ENCODE data around the gene MVB12B.

The MVB12B gene

GRCh38 chr9:126462617-126463016, 136.0 kb downstream of the MVB12B start:
- H3K27me3 Mint-ChIP-seq (ENCODE audit: low read depth) = peaks cover 3% of the 10 kb centered on the region
- H3K4me1 Mint-ChIP-seq = peaks cover 5% of the 10 kb centered on the region
- no peaks in the 10 kb centered on the region for H3K9me3 Mint-ChIP-seq
- peaks cover 13% of the 10 kb centered on the region for H3K36me3 Mint-ChIP-seq (ENCODE audit: low read depth)
- no peak overlapping the region for H3K27ac Mint-ChIP-seq
- no peak overlapping the region for H3K4me3 Mint-ChIP-seq
- TF ChIP-seq CTCF (IDR thresholded peaks at IDR 0.05; ENCODE audit: unreplicated experiment in 3 of 3) = no peak

- no peak overlapping the region for H3K4me3 Mint-ChIP-seq
- peaks cover 19% of the 10 kb centered on the region for H3K36me3 Mint-ChIP-seq (ENCODE audit: low read depth)
- TF ChIP-seq CTCF (IDR thresholded peaks at IDR 0.05; ENCODE audit: unreplicated experiment in 3 of 3) = no peak
- H3K27me3 Mint-ChIP-seq (ENCODE audit: low read depth) = peaks cover 3% of the 10 kb centered on the region
- peaks cover 5% of the 10 kb centered on the region for H3K4me1 Mint-ChIP-seq
- no peaks in the 10 kb centered on the region for H3K9me3 Mint-ChIP-seq
- H3K27ac Mint-ChIP-seq = no peak overlapping the region
Measured at GRCh38 chr9:126463426-126463825, 136.8 kb downstream of the MVB12B start.

DNA sequence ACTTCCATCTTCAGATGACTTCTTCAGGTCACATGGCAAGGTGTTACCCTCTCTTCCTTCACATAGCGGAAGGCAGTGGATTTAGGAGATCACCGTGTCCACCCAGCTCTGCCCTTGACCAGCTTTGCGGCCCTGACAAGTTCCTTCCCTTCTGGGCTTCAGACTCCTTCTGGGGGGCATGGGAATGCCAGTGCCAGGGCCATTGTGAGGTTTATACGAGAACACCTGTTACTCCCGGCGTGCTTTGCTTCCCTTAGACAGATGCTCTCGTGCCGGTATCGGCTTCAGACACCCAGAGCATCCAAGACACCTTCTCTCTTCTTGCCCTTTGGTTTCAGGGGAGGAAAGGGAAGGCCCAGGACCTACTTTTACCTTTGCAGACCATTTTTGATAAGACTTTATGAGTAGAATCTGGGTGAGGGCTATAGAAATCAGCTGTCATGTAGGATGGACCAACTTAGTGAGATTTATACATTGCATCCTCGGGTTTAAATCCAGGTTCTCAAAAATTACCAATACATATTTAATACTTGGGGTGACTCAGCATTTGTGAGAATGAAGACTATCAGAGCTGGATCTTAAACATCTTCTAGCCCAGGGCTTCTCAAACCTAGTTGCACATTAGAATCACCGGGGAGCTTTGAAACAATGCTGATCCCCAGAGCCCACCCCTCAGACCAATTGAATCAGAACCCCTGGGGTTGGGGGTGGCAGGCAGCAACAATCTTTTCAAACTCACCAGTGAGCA, 138.2 kb downstream of the MVB12B start:
- Mint-ChIP-seq H3K4me1 (peaks cover 5% of the 10 kb centered on the region), H3K9me3 (no peaks in the 10 kb centered on the region), H3K36me3 (ENCODE audit: low read depth) (peaks cover 23% of the 10 kb centered on the region), H3K27me3 (ENCODE audit: low read depth) (peaks cover 3% of the 10 kb centered on the region), H3K27ac (no peak overlapping the region), H3K4me3 (no peak overlapping the region)
- TF ChIP-seq CTCF (IDR thresholded peaks at IDR 0.05; ENCODE audit: unreplicated experiment in 3 of 3) = no peak

DNA sequence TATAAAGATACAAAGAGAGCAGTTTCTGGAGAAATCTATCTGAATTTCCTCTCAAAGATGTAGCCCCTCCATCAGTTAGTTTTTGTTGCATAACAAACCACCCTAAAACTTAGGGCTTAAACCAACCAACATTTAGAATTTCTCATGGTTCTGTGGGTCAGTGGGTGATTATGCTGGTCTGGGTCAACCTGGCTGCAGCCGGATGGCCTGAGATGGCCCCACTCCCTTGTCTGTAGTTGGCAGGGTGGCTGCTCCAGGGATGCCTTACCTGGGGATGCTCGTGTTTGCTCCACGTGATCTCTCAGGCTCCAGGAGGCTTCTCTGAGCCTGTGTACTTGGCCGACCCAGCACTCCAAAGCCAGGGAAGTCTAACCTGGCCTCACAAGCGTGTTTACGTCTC, 139.3 kb downstream of the MVB12B start:
- no peak overlapping the region for H3K4me3 Mint-ChIP-seq
- H3K36me3 Mint-ChIP-seq (ENCODE audit: low read depth) = peaks cover 23% of the 10 kb centered on the region
- H3K27me3 Mint-ChIP-seq (ENCODE audit: low read depth) = peaks cover 3% of the 10 kb centered on the region
- H3K4me1 Mint-ChIP-seq = peaks cover 6% of the 10 kb centered on the region
- TF ChIP-seq CTCF (IDR thresholded peaks at IDR 0.05; ENCODE audit: unreplicated experiment in 3 of 3) = no peak
- no peaks in the 10 kb centered on the region for H3K9me3 Mint-ChIP-seq
- H3K27ac Mint-ChIP-seq = no peak overlapping the region

DNA sequence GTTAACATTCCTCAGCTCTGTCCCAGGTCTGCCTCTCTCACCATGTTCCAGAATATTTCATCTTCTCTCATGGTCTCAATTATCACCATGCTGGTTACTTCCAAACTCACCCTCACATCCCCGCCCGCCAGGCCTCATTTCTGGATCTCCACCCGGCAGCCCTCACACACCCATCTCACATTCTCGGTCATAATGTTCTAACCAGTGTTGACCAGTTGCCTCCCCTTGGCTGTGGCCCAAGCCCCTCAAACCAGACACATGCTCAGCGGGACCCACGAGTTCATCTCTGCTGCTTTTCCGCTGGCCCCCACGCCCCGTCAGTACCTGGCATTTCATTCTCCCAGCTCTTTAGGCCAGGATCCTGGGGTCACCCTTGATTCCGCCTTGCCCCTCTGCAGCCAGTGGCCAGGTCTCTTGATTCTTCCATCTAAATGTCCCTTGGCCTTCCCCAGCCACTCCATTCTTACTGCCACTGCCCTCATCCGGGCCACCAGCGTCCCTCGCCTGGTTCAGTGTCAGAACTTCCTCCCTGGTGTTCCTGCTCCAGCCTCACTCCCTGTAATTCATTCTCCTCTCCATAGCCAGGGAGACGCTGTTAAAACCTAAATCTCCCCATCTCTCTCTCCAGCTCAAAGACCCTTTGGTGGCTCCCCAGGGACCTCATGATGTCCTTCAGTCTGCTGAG, 141.7 kb downstream of the MVB12B start:
- peaks cover 24% of the 10 kb centered on the region for H3K4me1 Mint-ChIP-seq
- TF ChIP-seq CTCF (IDR thresholded peaks at IDR 0.05; ENCODE audit: unreplicated experiment in 3 of 3) = no peak
- no peaks in the 10 kb centered on the region for H3K9me3 Mint-ChIP-seq
- peaks cover 20% of the 10 kb centered on the region for H3K36me3 Mint-ChIP-seq (ENCODE audit: low read depth)
- H3K27ac Mint-ChIP-seq = no peak overlapping the region
- H3K4me3 Mint-ChIP-seq = no peak overlapping the region
- H3K27me3 Mint-ChIP-seq (ENCODE audit: low read depth) = peaks cover 3% of the 10 kb centered on the region

All from nephron (organoid).